CD4-positive, alpha-beta T cell treated with Interferon gamma for 1 hour (primary cell): ENCODE data around the gene ZNF117.
"Not testable (repeated sequence)": the region's sequence is repeated elsewhere in the genome, so short reads cannot be mapped to it uniquely, and the experiment has no call there.

Source experiments
- DNase-seq: peaks from one replicate; pipeline ENCODE4 v3.0.0-alpha.2; 2020

The ZNF117 gene

DNA sequence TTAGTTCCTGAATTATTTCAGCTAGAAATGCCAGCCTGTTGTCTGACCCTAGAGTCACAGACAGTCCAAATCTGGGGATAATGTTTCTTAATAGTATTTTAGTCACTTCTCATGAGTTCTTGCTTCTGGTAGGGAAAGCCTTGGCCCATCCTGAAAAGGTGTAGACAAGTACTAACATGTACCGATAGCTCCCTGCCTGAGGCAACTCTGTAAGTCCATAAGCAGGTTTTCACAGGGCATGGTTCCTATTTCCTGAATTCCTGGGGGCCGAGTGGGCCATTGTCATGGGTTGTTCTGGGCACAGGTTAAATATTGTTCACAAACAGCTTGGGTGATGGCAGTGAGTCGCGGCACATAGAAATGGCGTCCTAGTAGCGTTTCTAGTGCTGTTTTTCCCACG, 3.1 kb upstream of the ZNF117 start:
- no peak for DNase-seq

DNA sequence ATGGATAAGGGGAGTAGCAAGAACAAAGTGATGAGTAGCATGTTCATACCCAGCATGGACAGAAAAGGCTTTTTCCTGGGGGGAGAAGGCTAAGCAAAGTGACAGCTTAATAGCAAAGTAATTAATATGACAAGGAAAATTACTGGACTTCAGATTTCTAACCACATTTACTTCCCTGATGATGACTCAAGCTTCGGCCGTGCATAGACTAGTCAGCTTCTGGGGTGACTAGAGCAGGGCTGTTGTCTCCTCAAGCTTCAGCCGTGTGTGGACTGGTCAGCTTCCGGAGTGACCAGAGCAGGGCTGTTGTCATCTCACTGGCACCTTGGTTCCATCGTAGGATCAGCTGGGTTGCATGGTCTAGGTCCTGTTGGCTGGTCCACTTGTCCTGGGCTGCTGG, 2.1 kb upstream of the ZNF117 start:
- no peak for DNase-seq

DNA sequence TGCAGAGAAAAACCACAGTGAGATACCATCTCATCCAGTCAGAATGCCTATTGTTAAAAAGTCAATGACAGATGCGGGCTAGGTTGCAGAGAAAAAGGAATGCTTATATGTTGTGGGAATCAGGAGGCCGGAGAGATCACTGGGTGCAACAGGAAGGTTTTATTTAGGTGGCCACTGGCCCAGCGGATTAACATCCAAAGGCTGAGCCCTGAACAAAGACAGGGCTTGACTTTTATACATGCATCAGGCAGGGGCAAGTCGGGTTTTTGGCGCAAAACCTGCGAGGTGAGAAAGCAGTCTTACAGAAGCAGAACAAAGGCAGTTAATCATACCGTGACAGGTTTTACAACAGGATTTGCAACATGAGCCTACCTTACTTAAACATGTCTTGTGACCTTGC, 620 bp downstream of the ZNF117 start:
- no peak for DNase-seq

DNA sequence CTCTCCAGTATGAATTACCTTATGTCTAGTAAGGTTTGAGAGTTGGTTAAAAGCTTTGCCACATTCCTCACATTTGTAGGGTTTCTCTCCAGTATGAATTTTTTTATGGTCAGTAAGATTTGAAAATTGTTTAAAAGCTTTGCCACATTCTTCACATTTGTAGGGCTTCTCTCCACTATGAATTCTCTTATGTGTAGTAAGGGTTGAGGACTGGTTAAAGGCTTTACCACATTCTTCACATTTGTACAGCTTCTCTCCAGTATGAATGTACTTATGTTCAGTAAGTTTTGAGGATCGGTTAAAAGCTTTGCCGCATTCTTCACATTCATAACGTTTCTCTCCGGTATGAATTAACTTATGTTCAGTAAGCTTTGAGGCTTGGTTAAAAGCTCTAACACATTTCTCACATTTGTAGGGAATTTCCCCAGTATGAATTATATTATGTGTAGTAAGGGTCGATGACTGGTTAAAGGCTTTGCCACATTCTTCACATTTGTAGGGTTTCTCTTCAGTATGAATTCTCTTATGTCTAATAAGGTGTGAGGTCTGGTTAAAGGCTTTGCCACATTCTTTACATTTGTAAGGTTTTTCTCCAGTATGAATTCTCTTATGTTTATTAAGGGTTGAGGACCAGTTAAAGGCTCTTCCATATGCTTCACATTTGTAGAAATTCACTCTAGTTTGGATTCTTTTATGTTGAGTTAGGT, 12.2 kb downstream of the ZNF117 start:
- no peak for DNase-seq

DNA sequence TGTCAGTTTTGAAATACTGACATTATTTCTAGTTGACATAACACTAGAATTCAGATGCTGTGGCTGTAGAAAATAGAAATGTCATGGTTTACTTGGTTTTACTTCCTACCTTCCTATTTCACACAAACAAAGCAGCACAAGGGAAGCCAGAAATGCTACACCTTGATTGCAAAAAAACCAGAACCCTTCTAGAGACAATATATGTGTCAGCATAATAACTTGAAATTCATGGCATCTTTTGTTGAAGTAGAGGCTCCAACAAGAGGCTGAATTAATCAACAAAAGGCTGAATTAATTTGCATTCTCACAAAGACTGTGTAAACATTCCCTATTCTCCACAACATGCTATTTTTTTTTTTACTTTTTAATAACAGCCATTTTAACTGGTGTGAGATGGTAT, 25.2 kb downstream of the ZNF117 start:
- DNase-seq = no peak

DNA sequence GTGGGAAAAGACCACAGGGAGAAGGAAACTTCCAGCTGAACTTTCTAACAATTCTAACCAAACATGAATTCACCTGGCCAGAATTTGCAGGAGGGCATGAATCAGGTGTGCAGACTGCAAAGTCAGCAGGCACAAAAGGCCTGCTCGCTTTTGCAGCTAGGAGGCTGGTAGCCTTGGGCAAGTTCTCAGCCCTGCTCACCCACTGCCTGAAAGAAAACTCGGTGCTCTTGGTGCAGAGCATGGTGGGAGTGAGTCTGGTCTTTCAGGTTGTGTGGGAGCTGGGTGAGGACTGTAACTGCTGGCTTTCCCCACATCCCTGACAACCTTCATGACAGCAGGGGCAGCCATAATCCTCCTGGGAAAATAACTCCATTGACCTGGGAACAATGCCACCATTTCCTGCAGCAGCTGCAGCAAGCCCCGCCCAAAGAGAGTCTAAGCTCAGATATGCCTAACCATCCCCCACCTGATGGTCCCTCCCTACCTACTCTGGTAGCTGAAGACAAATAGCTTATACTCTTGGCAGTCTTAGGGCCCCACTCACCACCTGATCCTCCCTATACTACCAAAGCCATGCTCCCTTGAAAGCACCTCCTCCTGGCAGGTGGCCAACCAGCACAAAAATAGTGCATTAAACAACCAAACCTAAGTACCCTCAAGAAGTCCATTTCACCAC, 31.6 kb downstream of the ZNF117 start:
- DNase-seq = no peak

DNA sequence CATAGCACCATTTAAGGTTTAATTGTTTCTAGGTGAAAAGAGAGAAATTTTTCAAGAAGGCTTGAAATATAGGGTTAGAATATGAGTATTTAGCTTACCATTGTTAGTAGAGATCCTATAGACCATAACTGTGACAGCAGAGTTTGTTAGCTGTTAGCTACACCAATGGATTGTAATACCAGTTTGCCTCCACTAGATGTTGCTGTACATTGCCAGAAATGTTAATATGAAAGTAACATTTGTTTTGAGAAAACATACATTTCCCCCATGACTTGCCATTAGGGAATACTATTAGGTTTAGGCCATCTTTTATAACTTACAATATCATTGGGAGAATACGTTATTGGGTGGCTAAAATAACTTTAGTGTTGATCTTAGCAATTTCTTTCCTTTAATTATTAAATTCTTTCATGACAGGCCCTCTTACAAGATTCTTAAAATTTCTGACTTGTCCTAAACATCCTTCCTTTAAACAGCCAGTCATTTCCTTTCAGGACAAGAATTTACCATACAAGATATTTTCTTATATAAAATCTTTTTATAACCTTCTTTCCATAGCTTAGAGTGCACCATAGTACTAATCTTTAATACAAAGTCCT, 39.5 kb downstream of the ZNF117 start:
- no peak for DNase-seq

DNA sequence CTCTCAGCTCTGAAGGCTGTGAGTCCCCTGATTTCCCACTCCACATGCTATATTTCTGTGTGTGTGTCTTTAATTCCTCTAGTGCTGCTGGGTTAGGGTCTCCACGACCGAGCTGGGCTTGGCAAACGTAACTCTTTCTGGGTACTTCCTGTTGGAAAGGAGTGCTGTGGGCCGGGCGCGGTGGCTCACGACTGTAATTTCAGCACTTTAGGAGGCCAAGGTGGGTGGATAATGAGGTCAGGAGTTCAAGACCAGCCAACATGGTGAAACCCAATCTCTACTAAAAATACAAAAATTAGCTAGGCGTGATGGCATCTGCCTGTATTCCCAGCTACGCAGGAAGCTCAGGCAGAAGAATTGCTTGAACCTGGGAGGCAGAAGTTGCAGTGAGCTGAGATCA, 40.2 kb downstream of the ZNF117 start:
- not testable (repeated sequence) for DNase-seq

DNA sequence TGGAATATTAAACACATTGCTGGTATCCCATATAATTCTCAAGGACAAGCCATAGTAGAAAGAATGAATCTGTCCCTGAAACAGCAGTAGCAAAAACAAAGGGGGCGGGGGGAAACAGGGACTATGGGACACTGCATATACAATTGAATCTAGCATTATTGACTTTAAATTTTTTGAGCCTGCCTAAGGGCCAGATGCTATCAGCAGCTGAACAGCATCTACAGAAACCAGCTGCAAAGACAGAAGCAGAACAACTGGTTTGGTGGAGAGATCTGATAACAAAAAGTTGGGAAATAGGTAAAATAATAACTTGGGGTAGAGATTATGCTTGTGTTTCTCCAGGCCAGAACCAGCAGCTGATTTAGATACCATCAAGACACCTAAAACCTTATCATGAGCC, 42.1 kb downstream of the ZNF117 start:
- DNase-seq = not testable (repeated sequence)

DNA sequence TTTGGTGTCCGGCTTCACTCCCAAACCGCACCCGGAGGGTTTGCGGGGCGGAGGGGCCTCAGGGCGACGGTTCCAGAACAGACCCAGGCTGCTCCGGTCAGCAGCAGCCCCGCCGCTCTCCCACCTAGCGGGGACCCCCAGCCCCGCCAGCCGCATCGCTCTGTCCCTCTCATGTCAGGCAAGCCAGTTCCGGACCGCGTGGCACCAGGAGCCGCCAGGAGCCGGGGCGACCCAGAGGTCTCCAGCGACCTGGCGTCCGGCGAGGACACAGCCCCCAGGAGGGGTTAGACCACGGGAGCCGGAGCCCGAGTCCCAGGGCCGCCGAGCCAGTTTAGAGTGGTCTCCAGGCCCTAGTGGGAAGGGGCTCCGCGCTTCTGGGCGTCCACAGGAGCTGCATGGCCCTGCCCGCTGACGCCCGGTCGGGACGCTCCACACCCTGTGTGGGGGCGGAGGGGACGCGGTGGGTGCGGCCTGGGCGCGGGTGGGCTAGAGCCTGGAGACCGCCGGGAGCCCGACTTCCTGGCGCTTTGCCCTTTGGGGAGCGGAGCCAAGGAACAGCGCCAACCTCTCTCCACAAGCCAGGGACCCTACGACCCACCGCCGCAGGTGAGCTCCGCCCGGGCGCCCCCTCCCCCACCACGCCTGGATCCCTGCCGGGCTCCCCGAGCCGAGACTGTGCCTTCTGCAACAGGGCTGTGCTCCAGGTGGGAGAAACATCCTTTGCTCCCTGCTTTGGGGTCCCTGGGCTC, 43.4 kb downstream of the ZNF117 start:
- no peak for DNase-seq

DNA sequence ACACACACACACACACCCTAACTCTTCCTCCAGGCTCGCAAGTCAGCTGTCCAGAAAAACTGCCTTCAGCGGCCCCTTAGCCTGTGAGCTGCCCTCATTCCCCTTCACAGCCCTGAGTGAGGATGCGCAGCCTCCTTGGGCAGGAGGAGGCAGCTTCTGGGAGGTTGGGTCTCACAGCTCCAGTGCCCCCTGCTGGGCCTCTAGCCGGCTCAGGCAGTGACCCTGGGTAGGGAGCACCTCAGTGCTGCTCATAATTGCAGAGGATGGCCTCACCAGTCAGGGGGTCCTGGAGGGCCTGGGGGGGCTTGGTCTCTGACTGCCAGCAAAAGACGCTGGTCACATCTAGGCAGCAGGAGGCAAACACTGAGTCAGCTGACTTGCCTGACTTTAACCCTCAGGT, 44.1 kb downstream of the ZNF117 start:
- no peak for DNase-seq

DNA sequence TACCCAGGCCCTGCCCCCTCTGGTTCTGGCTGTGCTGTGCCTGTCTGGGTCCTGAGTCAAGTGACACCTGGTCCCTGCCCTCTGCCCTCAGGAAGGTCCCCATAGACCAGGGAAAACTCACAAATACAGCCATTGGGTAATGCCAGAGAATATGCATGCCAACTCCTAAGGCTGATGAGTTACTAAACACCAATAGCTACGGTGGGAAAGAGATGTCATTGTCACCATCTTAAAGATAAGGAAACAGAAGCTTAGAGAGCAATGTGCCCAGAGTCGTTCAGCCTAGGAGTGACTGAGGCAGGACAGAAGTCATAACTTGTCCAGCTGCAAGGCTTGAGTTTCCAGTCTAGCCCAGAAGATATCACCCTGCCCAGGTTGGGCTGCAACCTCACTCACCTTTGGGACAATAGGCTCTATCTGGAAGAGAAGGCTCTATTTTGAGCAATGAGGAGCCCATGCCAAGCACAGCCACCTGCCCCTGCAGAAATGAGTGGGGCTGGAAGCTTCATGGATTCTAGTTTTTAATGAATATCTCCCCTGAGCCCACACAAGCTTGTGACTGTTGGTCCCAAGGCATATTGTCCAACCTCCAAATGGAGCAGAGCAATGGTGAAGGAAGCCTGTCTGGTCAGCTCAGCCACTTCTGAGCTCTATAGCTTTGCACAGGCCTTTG, 45.2 kb downstream of the ZNF117 start:
- DNase-seq = no peak

DNA sequence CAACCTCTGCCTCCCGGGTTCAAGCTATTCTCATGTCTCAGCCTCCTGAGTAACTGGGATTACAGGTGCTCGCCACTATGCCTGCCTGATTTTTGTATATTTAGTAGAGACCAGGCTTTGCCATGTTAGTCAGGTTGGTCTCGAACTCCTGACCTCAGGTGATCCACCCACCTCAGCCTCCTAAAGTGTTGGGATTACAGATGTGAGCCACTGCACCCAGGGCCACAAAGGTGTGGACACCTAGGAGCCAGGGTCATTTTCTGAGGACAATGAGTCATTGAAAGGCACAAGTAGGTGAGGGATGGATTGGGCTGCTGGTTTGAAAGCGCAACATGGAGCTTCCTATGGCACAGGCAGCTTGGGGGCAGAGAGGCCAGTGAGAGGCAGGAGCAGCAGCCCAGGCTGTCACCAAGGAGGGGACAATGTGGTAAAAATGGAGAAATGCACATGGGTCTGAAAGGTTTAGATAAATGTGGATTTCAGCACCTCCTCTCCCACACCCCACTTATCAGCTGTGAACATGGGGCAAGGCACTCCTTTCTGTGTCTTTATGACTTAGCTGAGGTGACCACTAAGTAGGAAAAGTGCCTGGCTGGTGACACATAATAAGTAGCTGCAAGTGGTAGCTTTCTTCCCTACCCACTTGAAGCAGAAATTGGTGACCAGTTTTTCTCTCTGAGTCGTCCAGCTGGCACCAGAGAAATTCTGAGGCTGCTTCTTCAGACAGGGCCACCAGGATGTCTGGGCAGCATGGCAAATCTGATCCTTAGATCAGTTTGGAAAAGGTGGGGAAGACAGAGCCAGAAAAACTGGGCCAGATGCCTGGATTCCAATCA, 46.0 kb downstream of the ZNF117 start:
- DNase-seq = not testable (repeated sequence)

DNA sequence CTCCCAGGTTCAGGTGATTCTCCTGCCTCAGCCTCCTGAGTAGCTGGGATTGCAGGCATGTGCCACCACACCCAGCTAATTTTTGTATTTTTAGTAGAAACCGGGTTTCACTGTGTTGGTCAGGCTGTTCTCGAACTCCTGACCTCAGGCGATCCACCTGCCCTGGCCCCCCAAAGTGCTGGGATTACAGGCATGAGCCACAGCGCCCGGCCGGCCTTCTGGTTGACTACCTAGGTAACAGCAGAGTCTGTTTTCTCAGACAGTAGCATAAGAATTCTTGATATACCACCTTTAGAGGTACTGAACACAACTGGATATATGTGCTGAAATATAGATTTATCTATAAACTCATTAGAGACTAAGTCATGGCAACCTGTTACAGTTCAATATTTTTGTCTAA, 50.8 kb downstream of the ZNF117 start:
- DNase-seq = not testable (repeated sequence)

DNA sequence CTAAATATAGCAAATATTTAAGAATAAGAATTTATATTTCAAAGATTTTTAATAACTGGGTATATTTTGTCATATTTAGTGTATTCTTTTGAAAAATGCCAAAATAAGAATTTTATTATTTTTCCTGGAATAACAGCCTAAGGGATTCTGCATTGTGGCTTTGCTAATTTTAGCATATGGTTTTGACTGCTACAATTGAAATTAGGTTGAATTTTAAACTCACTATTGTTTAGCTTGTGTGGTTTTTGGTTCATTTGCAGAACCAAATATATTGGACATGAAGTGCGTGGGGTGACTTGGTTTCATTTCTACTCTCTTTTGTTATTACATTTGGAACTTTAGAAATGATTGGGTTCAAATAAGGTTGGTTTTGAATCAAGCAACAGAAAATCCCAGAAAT, 52.3 kb downstream of the ZNF117 start:
- no peak for DNase-seq

DNA sequence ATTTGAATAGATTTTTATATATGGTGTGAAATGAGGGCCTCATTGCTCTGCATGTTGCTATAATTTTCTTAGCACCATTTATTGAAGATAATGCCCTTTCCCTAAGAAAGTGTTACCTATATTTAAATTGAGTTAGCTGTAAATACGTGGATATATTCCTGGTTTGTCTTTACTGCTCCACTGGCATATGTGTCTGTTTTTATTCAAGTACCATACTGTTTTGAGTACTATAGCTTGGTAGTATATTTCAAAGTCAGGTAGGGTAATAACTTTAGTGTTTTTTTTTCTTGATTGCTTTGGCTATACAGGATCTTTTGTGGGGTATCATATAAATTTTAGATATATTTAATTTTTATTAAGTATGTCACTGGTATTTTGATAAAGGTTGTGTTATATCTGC, 56.4 kb downstream of the ZNF117 start:
- DNase-seq = no peak

DNA sequence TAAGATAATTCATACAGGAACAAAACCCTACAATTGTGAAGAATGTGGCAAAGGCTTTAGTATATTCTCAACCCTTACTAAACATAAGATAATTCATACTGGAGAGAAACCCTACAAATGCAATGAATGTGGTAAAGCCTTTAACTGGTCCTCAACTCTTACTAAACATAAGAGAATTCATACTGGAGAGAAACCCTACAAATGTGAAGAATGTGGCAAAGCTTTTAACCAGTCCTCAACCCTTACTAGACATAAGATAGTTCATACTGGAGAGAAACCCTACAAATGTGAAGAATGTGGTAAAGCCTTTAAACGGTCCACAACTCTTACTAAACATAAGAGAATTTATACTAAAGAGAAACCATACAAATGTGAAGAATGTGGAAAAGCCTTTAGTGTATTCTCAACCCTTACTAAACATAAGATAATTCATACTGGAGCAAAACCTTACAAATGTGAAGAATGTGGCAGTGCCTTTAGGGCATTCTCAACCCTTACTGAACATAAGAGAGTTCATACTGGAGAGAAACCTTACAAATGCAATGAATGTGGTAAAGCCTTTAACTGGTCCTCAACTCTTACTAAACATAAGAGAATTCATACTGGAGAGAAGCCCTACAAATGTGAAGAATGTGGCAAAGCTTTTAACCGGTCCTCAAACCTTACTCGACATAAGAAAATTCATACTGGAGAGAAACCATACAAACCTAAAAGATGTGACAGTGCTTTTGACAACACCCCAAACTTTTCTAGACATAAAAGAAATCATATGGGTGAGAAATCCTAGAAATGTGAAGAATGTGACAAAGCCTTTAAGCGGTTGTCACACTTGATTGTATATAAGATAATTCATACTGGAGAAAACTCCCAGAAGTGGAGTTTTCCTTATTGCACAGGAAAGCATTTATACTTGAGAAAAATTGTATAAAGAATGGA, 62.3 kb downstream of the ZNF117 start:
- DNase-seq = not testable (repeated sequence)
